HepG2 (cell line): ENCODE measurements around the gene GAS2. TPM values are rescaled to one million over a fixed set of nuclear protein-coding genes. Genes with fewer than 3 reads are reported as not detected.
A peak's percentile ranks its signal among the peaks of the same experiment; 100 is the strongest.

Experiments used
- FLYWCH1 ChIP-seq: sonication (generic); formaldehyde crosslinking; IDR thresholded peaks from 2 replicates; pipeline ENCODE4 v1.8.1; 2023; ENCODE audit warnings: mild to moderate bottlenecking, missing genetic modification reagents
- HDAC6 ChIP-seq: fragments of 200-600 bp; sonication (generic); IDR thresholded peaks from 2 replicates; pipeline ENCODE4 v1.7.0; 2017; ENCODE audit warnings: mild to moderate bottlenecking, antibody characterized with exemption, low read length, low read depth
- HNRNPH1 ChIP-seq: fragments of 200-400 bp; formaldehyde crosslinking; optimal IDR thresholded peaks from 2 replicates; pipeline ENCODE3; 2017; ENCODE audit warnings: mild to moderate bottlenecking, low read depth, low read length
- JUND ChIP-seq: sonication (generic); formaldehyde crosslinking; IDR thresholded peaks from 2 replicates; pipeline ENCODE4 v1.8.0; 2022; ENCODE audit warnings: mild to moderate bottlenecking, missing genetic modification reagents
- MXI1 ChIP-seq: IDR thresholded peaks from 3 replicates; pipeline ENCODE4 v1.6.1; 2012; ENCODE audit warnings: low read depth, low read length, inconsistent platforms, borderline replicate concordance
- RAD21 ChIP-seq: fragments of 450-650 bp; formaldehyde crosslinking; IDR thresholded peaks from 2 replicates; pipeline ENCODE4 v1.5.0; 2020; ENCODE audit warnings: mild to moderate bottlenecking
- SKIL ChIP-seq: sonication (generic); formaldehyde crosslinking; IDR thresholded peaks from 2 replicates; pipeline ENCODE4 v1.8.0; 2022; ENCODE audit warnings: missing genetic modification reagents, mild to moderate bottlenecking, moderate library complexity, borderline replicate concordance
- SMC3 ChIP-seq: IDR thresholded peaks from 2 replicates; pipeline ENCODE4 v1.6.1; 2011; ENCODE audit warnings: low read length, improper control_type of control experiment
- SNAPC2 ChIP-seq: sonication (generic); formaldehyde crosslinking; IDR thresholded peaks from 2 replicates; pipeline ENCODE4 v1.8.1; 2022; ENCODE audit warnings: mild to moderate bottlenecking, missing genetic modification reagents
- SSRP1 ChIP-seq: IDR thresholded peaks from 2 replicates; pipeline ENCODE4 v1.6.1; 2016; ENCODE audit warnings: control low read depth
- STAG1 ChIP-seq: sonication (generic); formaldehyde crosslinking; IDR thresholded peaks from 2 replicates; pipeline ENCODE4 v1.4.0; 2020; ENCODE audit warnings: missing genetic modification reagents
- STAT5B ChIP-seq: sonication (generic); formaldehyde crosslinking; IDR thresholded peaks from 2 replicates; pipeline ENCODE4 v1.4.0; 2020; ENCODE audit warnings: missing genetic modification reagents
- SYNCRIP ChIP-seq: fragments of 200-400 bp; formaldehyde crosslinking; IDR thresholded peaks from 2 replicates; pipeline ENCODE4 v1.6.1; 2018; ENCODE audit warnings: mild to moderate bottlenecking, low read depth, low read length; ENCODE audit not compliant: insufficient read depth
- TEAD3 ChIP-seq: optimal IDR thresholded peaks from 2 replicates; pipeline ENCODE3; 2016; ENCODE audit warnings: borderline replicate concordance
- XBP1 ChIP-seq: sonication (generic); formaldehyde crosslinking; IDR thresholded peaks from 2 replicates; pipeline ENCODE4 v1.5.0; 2020; ENCODE audit warnings: missing genetic modification reagents
- ZMYM3 ChIP-seq: sonication (generic); formaldehyde crosslinking; IDR thresholded peaks from 2 replicates; pipeline ENCODE4 v1.5.1; 2020; ENCODE audit warnings: mild to moderate bottlenecking, missing genetic modification reagents
- ZNF10 ChIP-seq: sonication (generic); formaldehyde crosslinking; IDR thresholded peaks from 2 replicates; pipeline ENCODE4 v1.4.0; 2020; ENCODE audit warnings: mild to moderate bottlenecking, low read depth, missing genetic modification reagents, borderline replicate concordance
- ZNF225 ChIP-seq: sonication (generic); formaldehyde crosslinking; IDR thresholded peaks from 2 replicates; pipeline ENCODE4 v1.4.0; 2020; ENCODE audit warnings: mild to moderate bottlenecking, missing genetic modification reagents
- ZNF30 ChIP-seq: sonication (generic); formaldehyde crosslinking; IDR thresholded peaks from 2 replicates; pipeline ENCODE4 v1.5.0; 2020; ENCODE audit warnings: mild to moderate bottlenecking, missing genetic modification reagents
- ZNF564 ChIP-seq: sonication (generic); formaldehyde crosslinking; IDR thresholded peaks from 2 replicates; pipeline ENCODE4 v1.8.1; 2023; ENCODE audit warnings: mild to moderate bottlenecking, missing genetic modification reagents
- ZNF644 ChIP-seq: IDR thresholded peaks from 2 replicates; pipeline ENCODE4 v1.6.1; 2016; ENCODE audit warnings: low read depth
- ZNF792 ChIP-seq: IDR thresholded peaks from 2 replicates; pipeline ENCODE4 v1.6.1; 2016
- polyA plus RNA-seq, 8 experiments: library from polyadenylated mRNA; depleted of rRNA in 3 of 8; stranded (reverse) in 7 of 8; unstranded in 1 of 8; fragments of >200 nt; fragmentation: Illumina TruSeq in 4 of 8; extraction: Trizol in 4 of 8; gene quantifications; 2 replicates each; pipeline versions ENCODE4 v1.2.1 to v1.2.3, GENCODE V29; 2011 to 2016; ENCODE audit warnings: low read depth in 4 of 8, missing spikeins in 1 of 8, mixed read lengths in 1 of 8; ENCODE audit not compliant: insufficient read depth in 1 of 8
- total RNA-seq, 5 experiments: library from RNA; depleted of rRNA; stranded (reverse); fragments of >200 nt; fragmentation: Illumina TruSeq; extraction: Trizol; gene quantifications; 2 replicates each; pipeline ENCODE4 v1.2.3, GENCODE V29; 2016; ENCODE audit warnings: low read depth in 1 of 5
- TF ChIP-seq, protein P1 (sequence below): sonication (generic); formaldehyde crosslinking; IDR thresholded peaks from 2 replicates; pipeline ENCODE4 v1.8.1; 2023; ENCODE audit warnings: mild to moderate bottlenecking, moderate library complexity, missing genetic modification reagents
- TF ChIP-seq, protein P2 (sequence below): sonication (generic); formaldehyde crosslinking; IDR thresholded peaks from 2 replicates; pipeline ENCODE4 v1.5.0; 2020; ENCODE audit warnings: mild to moderate bottlenecking, missing genetic modification reagents, borderline replicate concordance
- TF ChIP-seq, protein P3 (sequence below): IDR thresholded peaks from 2 replicates; pipeline ENCODE4 v1.6.1; 2018; ENCODE audit warnings: missing genetic modification reagents
- TF ChIP-seq, protein P4 (sequence below): sonication (generic); formaldehyde crosslinking; IDR thresholded peaks from 2 replicates; pipeline ENCODE4 v1.4.0; 2020; ENCODE audit warnings: missing genetic modification reagents

Gene GAS2
- total and polyA plus RNA-seq, 2 of the 13 experiments (the other 11 are each of a cell fraction or from before 2014, with no cell fraction given) = 26.0 to 85.1 TPM

GRCh38 chr11:22787551-22788162 is 121.2 kb downstream of the GAS2 start (continued):
- no peak for TF ChIP-seq SKIL (CRISPR knock-in tag)
- TF ChIP-seq TEAD3 (CRISPR knock-in tag) = peak; percentile 12
- TF ChIP-seq JUND (CRISPR knock-in tag) = no peak
- TF ChIP-seq, protein P1, sequence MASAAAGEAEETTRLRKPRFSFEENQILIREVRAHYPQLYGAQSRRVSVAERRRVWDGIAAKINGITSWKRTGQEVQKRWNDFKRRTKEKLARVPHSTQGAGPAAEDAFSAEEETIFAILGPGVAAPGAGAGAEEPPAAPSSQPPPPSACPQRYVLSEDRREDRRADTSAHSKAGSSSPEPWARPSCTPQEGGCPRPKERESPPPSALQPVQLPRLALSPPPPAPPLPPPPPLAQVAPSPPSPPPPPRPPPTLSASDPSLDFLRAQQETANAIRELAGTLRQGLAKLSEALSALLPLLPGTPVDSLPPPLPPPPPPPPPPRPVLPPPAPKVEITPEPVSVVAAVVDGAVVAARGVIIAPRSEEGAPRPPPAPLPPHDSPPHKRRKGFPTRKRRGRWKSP = no peak
- no peak for TF ChIP-seq ZNF225 (CRISPR knock-in tag)
- TF ChIP-seq, protein P2, sequence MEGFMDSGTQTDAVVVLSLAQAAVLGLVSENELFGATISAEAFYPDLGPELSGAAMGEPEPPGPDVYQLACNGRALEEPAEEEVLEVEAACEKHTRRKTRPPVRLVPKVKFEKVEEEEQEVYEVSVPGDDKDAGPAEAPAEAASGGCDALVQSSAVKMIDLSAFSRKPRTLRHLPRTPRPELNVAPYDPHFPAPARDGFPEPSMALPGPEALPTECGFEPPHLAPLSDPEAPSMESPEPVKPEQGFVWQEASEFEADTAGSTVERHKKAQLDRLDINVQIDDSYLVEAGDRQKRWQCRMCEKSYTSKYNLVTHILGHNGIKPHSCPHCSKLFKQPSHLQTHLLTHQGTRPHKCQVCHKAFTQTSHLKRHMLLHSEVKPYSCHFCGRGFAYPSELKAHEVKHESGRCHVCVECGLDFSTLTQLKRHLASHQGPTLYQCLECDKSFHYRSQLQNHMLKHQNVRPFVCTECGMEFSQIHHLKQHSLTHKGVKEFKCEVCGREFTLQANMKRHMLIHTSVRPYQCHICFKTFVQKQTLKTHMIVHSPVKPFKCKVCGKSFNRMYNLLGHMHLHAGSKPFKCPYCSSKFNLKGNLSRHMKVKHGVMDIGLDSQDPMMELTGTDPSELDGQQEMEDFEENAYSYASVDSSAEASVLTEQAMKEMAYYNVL = no peak
- peak; percentile 48 for TF ChIP-seq RAD21 (CRISPR knock-in tag)
- no peak for TF ChIP-seq ZNF10 (CRISPR knock-in tag)
- TF ChIP-seq SSRP1 = no peak
- no peak for TF ChIP-seq HDAC6
- no peak for TF ChIP-seq STAT5B
- TF ChIP-seq FLYWCH1 (CRISPR knock-in tag) = no peak
- no peak for TF ChIP-seq HNRNPH1
- TF ChIP-seq ZNF30 (CRISPR knock-in tag) = no peak
- no peak for TF ChIP-seq ZNF792 (CRISPR knock-in tag)
- TF ChIP-seq ZNF564 = no peak
- no peak for TF ChIP-seq SNAPC2 (CRISPR knock-in tag)
- TF ChIP-seq, protein P3, sequence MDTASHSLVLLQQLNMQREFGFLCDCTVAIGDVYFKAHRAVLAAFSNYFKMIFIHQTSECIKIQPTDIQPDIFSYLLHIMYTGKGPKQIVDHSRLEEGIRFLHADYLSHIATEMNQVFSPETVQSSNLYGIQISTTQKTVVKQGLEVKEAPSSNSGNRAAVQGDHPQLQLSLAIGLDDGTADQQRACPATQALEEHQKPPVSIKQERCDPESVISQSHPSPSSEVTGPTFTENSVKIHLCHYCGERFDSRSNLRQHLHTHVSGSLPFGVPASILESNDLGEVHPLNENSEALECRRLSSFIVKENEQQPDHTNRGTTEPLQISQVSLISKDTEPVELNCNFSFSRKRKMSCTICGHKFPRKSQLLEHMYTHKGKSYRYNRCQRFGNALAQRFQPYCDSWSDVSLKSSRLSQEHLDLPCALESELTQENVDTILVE (CRISPR knock-in tag) = no peak
- TF ChIP-seq, protein P4, sequence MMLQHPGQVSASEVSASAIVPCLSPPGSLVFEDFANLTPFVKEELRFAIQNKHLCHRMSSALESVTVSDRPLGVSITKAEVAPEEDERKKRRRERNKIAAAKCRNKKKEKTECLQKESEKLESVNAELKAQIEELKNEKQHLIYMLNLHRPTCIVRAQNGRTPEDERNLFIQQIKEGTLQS (CRISPR knock-in tag) = no peak
- no peak for TF ChIP-seq SYNCRIP
- TF ChIP-seq XBP1 = no peak
- TF ChIP-seq SMC3 = peak; percentile 71
- peak; percentile 82 for TF ChIP-seq STAG1
- no peak for TF ChIP-seq ZMYM3
- no peak for TF ChIP-seq ZNF644 (CRISPR knock-in tag)
- no peak for TF ChIP-seq MXI1
